Suppressor macrophage treated with lipopolysaccharide for 1 hour (primary cell): ENCODE results near the gene MYCL.
"Not testable (repeated sequence)": the region's sequence is repeated elsewhere in the genome, so short reads cannot be mapped to it uniquely, and the experiment has no call there.

Experiments used
- DNase-seq, 3 donors: peaks; one replicate each; pipeline ENCODE4 v3.0.0-alpha.2; 2020 to 2022

The MYCL gene

GRCh38 chr1:39886757-39887231 lies 14.9 kb downstream of the MYCL start:
- DNase-seq = peak in 2 of 3 donors; percentile 22 to 45

GRCh38 chr1:39885516-39885915 lies 16.2 kb downstream of the MYCL start:
- no peak for DNase-seq

DNA sequence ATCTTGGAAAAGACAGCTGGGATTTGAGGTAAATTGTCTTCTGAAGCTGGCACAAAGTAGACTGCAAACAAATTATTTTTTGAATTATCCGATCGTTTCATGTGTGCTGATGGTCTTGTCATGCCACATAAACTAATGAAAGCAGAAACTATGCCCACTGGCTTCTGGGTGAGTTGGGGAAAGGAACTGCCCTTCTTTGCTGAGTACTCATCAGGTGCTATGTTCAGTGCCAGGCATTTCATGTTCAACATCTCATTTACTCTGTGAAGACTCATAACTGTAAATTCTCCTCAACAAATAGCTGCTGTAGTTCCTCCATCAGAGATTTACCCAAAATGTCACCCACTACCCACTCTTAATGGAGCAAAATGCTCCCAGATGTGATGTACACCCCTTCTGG lies 19.6 kb downstream of the MYCL start:
- DNase-seq = no peak

GRCh38 chr1:39877980-39878956 lies 23.4 kb downstream of the MYCL start:
- DNase-seq = no peak

- DNase-seq = peak in 1 of 3 donors; percentile 22
Measured at GRCh38 chr1:39877231-39877778, 24.4 kb downstream of the MYCL start.

DNA sequence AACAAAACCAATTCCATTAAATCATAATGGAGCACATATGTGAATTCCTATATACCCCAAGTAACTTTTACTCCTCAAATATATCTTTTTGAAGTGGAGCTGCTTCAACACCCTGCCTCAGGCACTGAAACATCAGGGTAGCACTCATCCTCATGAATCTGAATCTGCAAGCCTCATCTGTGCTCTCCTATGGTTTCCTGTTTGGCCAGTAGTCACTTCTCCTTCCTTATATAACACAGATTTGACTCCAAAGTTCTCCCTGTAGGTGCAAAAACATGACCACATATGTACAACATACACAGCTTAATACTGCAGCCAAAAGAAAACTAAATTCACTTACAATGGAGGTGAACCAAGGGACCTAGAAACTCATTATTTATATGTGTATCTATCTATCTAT lies 25.6 kb downstream of the MYCL start:
- DNase-seq = peak; percentile 26 to 47 (median 46)

- no peak for DNase-seq
Measured at GRCh38 chr1:39872698-39873097, 29.0 kb downstream of the MYCL start.

- DNase-seq = no peak
Measured at GRCh38 chr1:39871796-39872195, 29.9 kb downstream of the MYCL start.

GRCh38 chr1:39871043-39871442 lies 30.7 kb downstream of the MYCL start:
- not testable (repeated sequence) for DNase-seq

GRCh38 chr1:39869538-39870112 lies 32.1 kb downstream of the MYCL start:
- not testable (repeated sequence) for DNase-seq

GRCh38 chr1:39866767-39867166 lies 35.0 kb downstream of the MYCL start:
- DNase-seq = no peak

GRCh38 chr1:39865762-39866161 lies 36.0 kb downstream of the MYCL start:
- DNase-seq = no peak

GRCh38 chr1:39863177-39863576 lies 38.5 kb downstream of the MYCL start:
- DNase-seq = no peak

DNA sequence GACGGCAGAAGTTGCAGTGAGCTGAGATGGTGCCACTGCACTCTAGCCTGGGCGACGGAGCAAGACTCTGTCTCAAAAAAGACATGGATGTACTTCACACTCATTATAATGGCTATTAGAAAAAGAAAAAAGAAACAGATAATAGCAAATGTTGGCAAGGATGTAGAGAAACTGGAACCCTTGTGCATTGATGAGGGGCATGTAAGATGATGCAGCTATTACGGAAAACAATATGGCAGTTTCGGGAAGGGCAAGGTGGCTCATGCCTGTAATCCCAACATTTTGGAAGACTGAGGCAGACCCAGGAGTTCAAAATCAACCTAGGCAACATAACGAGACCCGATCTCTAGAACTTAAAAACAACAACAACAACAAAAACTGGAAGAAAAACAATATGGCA lies 40.7 kb downstream of the MYCL start:
- DNase-seq = no peak

- no peak for DNase-seq
Measured at GRCh38 chr1:39859859-39860812, 41.6 kb downstream of the MYCL start.

- no peak for DNase-seq
Measured at GRCh38 chr1:39858315-39858714, 43.4 kb downstream of the MYCL start.

GRCh38 chr1:39857126-39857878 lies 44.4 kb downstream of the MYCL start:
- no peak for DNase-seq

- DNase-seq = no peak
Measured at GRCh38 chr1:39854738-39855137, 47.0 kb downstream of the MYCL start.

DNA sequence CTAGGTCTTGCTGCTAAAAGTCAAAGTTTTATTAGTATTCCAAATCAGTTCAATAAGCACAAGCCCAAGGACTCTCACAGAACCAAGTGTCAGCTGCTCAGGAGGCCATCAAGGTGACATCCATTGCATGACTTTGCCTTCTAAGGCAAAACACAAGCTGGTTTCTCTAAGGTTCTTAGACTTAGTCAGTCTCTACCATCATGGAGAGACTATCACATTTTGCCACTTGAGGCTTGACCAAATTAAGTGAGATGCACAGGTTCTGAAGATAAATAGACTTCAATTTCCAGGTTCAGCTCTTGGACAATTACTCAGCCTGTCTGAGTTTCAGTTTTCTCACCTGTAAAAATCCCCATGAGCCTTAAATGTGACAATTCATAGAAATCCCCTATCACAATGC lies 47.4 kb downstream of the MYCL start:
- DNase-seq = no peak

GRCh38 chr1:39852876-39853275 lies 48.8 kb downstream of the MYCL start:
- DNase-seq = no peak

- no peak for DNase-seq
Measured at GRCh38 chr1:39852214-39852791, 49.4 kb downstream of the MYCL start.
